Amygdala (tissue), 56 donors: Measurements from ENCODE around the gene GMPS.
"Not testable (repeated sequence)": the region's sequence is repeated elsewhere in the genome, so short reads cannot be mapped to it uniquely, and the experiment has no call there.

Experiments used
- DNase-seq, 56 donors: peaks; one replicate each; lab custom pipeline; 2025; lab: John Stamatoyannopoulos, UW

Gene GMPS

GRCh38 chr3:155870133-155870944 is at the start of gene GMPS:
Gene GMPS, plus strand, starts transcription at chr3:155870650. Its CDS starts 221 bp downstream, at chr3:155870871.
- DNase-seq = peak; percentile 65 to 99 (median 91)

- DNase-seq = not testable (repeated sequence)
Measured at GRCh38 chr3:155828490-155829098, 41.9 kb upstream of the GMPS start.

GRCh38 chr3:155835341-155836071 is 34.9 kb upstream of the GMPS start:
- no peak for DNase-seq

- DNase-seq = no peak
Measured at GRCh38 chr3:155843569-155843968, 26.9 kb upstream of the GMPS start.

- no peak for DNase-seq
Measured at GRCh38 chr3:155846119-155846518, 24.3 kb upstream of the GMPS start.

- DNase-seq = no peak
Measured at GRCh38 chr3:155847993-155848392, 22.5 kb upstream of the GMPS start.

- DNase-seq = not testable (repeated sequence)
Measured at GRCh38 chr3:155849404-155849803, 21.0 kb upstream of the GMPS start.

GRCh38 chr3:155852341-155852740 is 18.1 kb upstream of the GMPS start:
- DNase-seq = no peak

- peak in 13 of 56 donors; percentile 28 to 72 (median 52) for DNase-seq
Measured at GRCh38 chr3:155853214-155854140, 17.0 kb upstream of the GMPS start.

- peak; percentile 73 to 100 (median 99) for DNase-seq
Measured at GRCh38 chr3:155854141-155854940, 16.1 kb upstream of the GMPS start, which contains the start of gene SLC33A1. Gene SLC33A1, minus strand, starts transcription at chr3:155854427. Its CDS starts 430 bp downstream, at chr3:155853997.

- no peak for DNase-seq
Measured at GRCh38 chr3:155859859-155860258, 10.6 kb upstream of the GMPS start.

GRCh38 chr3:155860424-155860823 is 10.0 kb upstream of the GMPS start:
- not testable (repeated sequence) for DNase-seq

GRCh38 chr3:155861476-155862183 is 8.8 kb upstream of the GMPS start:
- no peak for DNase-seq

GRCh38 chr3:155862290-155862982 is 8.0 kb upstream of the GMPS start:
- DNase-seq = not testable (repeated sequence)

- DNase-seq = no peak
Measured at GRCh38 chr3:155863072-155863784, 7.2 kb upstream of the GMPS start.

- no peak for DNase-seq
Measured at GRCh38 chr3:155869691-155870090, 759 bp upstream of the GMPS start.
